ENCODE data around the gene SNF8. TPM values are rescaled to one million over a fixed set of nuclear protein-coding genes. Genes with fewer than 3 reads are reported as not detected.

SNF8 gene, protein sequence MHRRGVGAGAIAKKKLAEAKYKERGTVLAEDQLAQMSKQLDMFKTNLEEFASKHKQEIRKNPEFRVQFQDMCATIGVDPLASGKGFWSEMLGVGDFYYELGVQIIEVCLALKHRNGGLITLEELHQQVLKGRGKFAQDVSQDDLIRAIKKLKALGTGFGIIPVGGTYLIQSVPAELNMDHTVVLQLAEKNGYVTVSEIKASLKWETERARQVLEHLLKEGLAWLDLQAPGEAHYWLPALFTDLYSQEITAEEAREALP
- polyA plus RNA-seq = 10 to 100 TPM; 63.9 to 99.4 TPM

DNA sequence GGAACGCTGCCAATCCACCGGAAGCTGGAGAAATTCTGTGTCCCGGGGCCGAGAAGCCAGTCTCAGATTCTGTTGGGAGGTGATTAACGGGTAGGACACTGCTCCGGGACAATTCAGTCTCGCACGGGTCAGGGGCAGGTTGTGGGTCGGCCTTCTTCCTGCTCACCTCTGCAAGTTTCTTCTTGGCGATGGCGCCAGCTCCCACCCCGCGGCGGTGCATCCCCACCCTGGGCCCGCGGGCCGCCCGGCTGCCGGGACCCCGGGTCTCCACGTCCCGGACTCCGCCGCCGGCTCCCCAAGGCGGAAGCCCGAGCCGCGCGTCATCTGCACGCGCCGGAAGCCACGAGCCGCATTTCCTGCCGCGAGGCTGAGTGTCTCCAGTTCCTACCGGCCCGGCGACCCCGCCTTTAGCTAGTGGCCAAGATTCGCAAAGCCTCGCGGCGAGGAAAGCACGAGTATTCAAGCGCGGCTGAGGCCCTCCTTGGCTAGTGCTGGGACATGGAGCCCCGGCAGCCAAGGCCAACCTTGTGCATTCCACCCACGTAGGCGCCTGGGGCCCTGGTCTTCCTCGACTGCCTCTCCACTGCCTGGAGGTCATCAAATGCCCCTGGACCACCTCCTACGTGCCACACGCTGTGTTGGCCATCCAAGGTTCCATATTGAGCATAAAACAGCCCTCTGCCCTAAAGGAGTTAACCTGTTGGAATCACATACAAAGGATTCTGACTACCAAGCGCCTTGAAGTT lies at the start of gene SNF8:
TSS of gene SNF8 (minus strand) at position 328 of the 746 bp plus-strand sequence. CDS start at position 220, 108 bp downstream.
- WGBS, 2 donors = 3% methylated on average over 52 to 55 of the region's 55 CpGs
- H3K36me3 ChIP-seq (ENCODE audit: control insufficient read depth in 2 of 2, insufficient read depth in 2 of 2, low read length in 1 of 2) = peaks cover 0 to 5% of the 10 kb centered on the region in 2 donors
- H3K9me3 ChIP-seq (ENCODE audit: control insufficient read depth in 2 of 2, insufficient read depth in 1 of 2, low read depth in 1 of 2, low read length in 1 of 2) = no peaks in the 10 kb centered on the region
- H3K27ac ChIP-seq (ENCODE audit: low read depth in 2 of 2, low read length in 1 of 2) = peak within 1 kb of the TSS; percentile 89 to 91
- no peaks in the 10 kb centered on the region for H3K27me3 ChIP-seq (ENCODE audit: control insufficient read depth in 1 of 2, insufficient read depth in 2 of 2, low read length in 2 of 2)
- peak within 1 kb of the TSS; percentile 78 to 84 for H3K4me3 ChIP-seq (ENCODE audit: low read depth in 1 of 2, low read length in 2 of 2)
- H3K4me1 ChIP-seq (ENCODE audit: control insufficient read depth in 2 of 2, insufficient read depth in 2 of 2, low read length in 1 of 2) = no peaks in the 10 kb centered on the region

DNA sequence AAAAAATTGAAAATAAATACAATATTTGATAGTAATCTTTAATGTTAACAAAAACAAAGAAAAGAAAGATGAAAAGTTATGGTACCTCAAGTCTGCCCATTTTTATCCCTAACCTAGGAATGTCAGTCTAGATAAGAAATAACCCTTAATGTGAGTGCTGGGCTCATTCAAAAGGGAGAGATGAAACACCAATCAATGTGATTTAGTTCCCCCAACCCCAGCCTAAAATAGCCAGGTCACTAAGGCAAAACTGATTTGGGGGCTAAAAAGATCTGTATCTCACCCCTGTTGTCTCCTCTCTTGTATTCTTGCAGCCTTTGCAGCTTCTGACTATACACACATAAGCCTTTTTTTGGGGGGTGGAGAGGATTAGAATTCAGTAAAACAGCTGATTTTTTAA lies 49.3 kb upstream of the SNF8 start:
- H3K27ac ChIP-seq (ENCODE audit: low read depth in 2 of 2, low read length in 1 of 2) = no peak overlapping the region
- peaks cover 12 to 20% of the 10 kb centered on the region in 2 donors for H3K4me1 ChIP-seq (ENCODE audit: control insufficient read depth in 2 of 2, insufficient read depth in 2 of 2, low read length in 1 of 2)
- no peaks in the 10 kb centered on the region for H3K36me3 ChIP-seq (ENCODE audit: control insufficient read depth in 2 of 2, insufficient read depth in 2 of 2, low read length in 1 of 2)
- H3K9me3 ChIP-seq (ENCODE audit: control insufficient read depth in 2 of 2, insufficient read depth in 1 of 2, low read depth in 1 of 2, low read length in 1 of 2) = peaks cover 0 to 8% of the 10 kb centered on the region in 2 donors
- H3K4me3 ChIP-seq (ENCODE audit: low read depth in 1 of 2, low read length in 2 of 2) = no peak overlapping the region
- H3K27me3 ChIP-seq (ENCODE audit: control insufficient read depth in 1 of 2, insufficient read depth in 2 of 2, low read length in 2 of 2) = peaks cover 0 to 49% of the 10 kb centered on the region in 2 donors

DNA sequence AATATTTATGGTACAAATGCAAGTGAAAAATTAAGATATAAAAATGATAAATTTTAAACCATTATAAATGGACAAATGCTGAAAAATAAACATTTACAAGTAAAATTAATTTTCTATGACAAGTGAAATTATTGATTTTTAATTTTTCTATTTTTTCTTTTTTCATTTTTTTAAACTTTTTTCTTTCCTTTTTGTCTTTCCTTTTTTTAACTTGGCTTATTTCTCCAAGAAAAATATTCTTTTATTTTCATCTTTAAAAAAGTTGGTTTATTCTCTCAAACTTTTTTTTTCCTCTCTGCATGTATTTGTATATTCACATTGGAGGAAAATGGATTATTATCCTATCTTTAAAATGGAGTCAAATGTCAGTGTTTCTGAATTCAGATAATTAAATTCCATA lies 48.7 kb upstream of the SNF8 start:
- no peak overlapping the region for H3K27ac ChIP-seq (ENCODE audit: low read depth in 2 of 2, low read length in 1 of 2)

DNA sequence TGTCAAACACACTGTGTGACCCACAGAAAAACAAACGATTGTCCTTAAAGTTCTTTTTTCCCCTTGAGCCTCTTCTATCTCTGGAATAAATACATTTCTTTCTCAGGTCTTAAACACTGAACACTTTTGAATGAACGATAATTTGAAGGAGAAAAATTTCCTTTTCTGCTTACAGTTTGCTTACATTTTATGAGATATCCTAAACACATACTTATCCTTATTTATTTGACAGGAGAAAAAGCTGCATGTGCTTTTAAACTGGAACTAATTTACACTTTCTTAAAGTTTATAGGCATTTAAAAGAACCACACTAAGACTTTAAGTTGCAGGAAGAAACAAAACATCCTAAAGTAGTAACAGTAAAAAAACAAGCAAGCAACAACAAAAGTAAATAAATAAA lies 47.8 kb upstream of the SNF8 start:
- Histone ChIP-seq H3K4me3 (ENCODE audit: low read depth in 1 of 2, low read length in 2 of 2) (no peak overlapping the region), H3K27me3 (ENCODE audit: control insufficient read depth in 1 of 2, insufficient read depth in 2 of 2, low read length in 2 of 2) (peaks cover 0 to 34% of the 10 kb centered on the region in 2 donors), H3K9me3 (ENCODE audit: control insufficient read depth in 2 of 2, insufficient read depth in 1 of 2, low read depth in 1 of 2, low read length in 1 of 2) (peaks cover 0 to 1% of the 10 kb centered on the region in 2 donors), H3K4me1 (ENCODE audit: control insufficient read depth in 2 of 2, insufficient read depth in 2 of 2, low read length in 1 of 2) (peaks cover 8% of the 10 kb centered on the region in 2 donors), H3K27ac (ENCODE audit: low read depth in 2 of 2, low read length in 1 of 2) (no peak overlapping the region), H3K36me3 (ENCODE audit: control insufficient read depth in 2 of 2, insufficient read depth in 2 of 2, low read length in 1 of 2) (no peaks in the 10 kb centered on the region)
- WGBS, 2 donors = 48 to 49% methylated on average over 2 of the region's 2 CpGs

More for the DNA sequence above, 48.7 kb upstream of the SNF8 start:
- no peaks in the 10 kb centered on the region for H3K36me3 ChIP-seq (ENCODE audit: control insufficient read depth in 2 of 2, insufficient read depth in 2 of 2, low read length in 1 of 2)
- peaks cover 0 to 8% of the 10 kb centered on the region in 2 donors for H3K9me3 ChIP-seq (ENCODE audit: control insufficient read depth in 2 of 2, insufficient read depth in 1 of 2, low read depth in 1 of 2, low read length in 1 of 2)
- H3K4me3 ChIP-seq (ENCODE audit: low read depth in 1 of 2, low read length in 2 of 2) = no peak overlapping the region
- H3K27me3 ChIP-seq (ENCODE audit: control insufficient read depth in 1 of 2, insufficient read depth in 2 of 2, low read length in 2 of 2) = peaks cover 0 to 43% of the 10 kb centered on the region in 2 donors
- H3K4me1 ChIP-seq (ENCODE audit: control insufficient read depth in 2 of 2, insufficient read depth in 2 of 2, low read length in 1 of 2) = peaks cover 12 to 17% of the 10 kb centered on the region in 2 donors

DNA sequence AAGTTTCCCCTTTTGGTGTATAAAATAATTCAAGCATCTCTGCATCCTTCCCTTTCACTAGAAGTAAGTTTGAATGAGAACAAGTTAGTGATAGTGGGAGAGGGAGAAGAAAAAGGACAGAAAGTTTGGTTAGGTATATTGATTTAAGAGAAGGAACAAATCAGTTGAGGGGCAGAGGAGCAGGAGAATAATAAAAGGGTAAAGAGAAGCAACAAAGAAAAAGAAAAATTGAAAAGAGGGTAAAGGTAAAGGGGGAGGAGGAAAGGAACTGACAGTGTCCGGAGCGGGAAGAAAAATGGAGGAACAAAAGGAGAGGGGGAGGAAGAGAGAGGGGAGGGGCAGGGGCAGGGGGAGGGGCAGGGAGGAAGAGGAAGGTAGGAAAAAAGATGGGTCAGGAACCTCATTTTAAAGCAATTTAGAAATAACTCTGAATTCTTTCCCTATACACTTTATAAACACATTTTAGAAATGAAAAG lies 46.3 kb upstream of the SNF8 start:
- no peaks in the 10 kb centered on the region for H3K9me3 ChIP-seq (ENCODE audit: control insufficient read depth in 2 of 2, insufficient read depth in 1 of 2, low read depth in 1 of 2, low read length in 1 of 2)
- no peak overlapping the region for H3K4me3 ChIP-seq (ENCODE audit: low read depth in 1 of 2, low read length in 2 of 2)
- peaks cover 0 to 20% of the 10 kb centered on the region in 2 donors for H3K27me3 ChIP-seq (ENCODE audit: control insufficient read depth in 1 of 2, insufficient read depth in 2 of 2, low read length in 2 of 2)
- H3K27ac ChIP-seq (ENCODE audit: low read depth in 2 of 2, low read length in 1 of 2) = no peak overlapping the region
- WGBS, 2 donors = 18 to 28% methylated on average over 2 of the region's 2 CpGs
- H3K36me3 ChIP-seq (ENCODE audit: control insufficient read depth in 2 of 2, insufficient read depth in 2 of 2, low read length in 1 of 2) = no peaks in the 10 kb centered on the region
- H3K4me1 ChIP-seq (ENCODE audit: control insufficient read depth in 2 of 2, insufficient read depth in 2 of 2, low read length in 1 of 2) = peaks cover 3 to 4% of the 10 kb centered on the region in 2 donors

DNA sequence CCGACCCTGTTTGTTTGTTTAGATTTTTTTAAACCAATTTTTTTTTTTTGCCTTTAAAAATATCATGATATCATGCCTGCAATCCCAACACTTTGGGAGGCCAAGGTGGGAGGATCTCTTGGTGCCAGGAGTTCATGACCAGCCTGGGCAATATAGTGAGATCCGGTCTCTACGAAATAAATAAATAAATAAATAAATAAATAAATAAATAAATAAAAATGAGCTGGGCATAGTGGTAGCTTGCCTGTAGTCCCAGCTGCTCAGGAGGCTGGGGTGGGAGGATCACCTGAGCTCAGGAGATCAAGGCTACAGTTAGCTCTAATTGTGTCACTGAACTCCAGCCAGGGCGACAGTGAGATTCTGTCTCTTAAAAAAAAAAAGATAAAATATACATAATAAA lies 44.5 kb upstream of the SNF8 start:
- 89 to 90% methylated on average over 4 of the region's 4 CpGs for WGBS, 2 donors
- Histone ChIP-seq H3K27ac (ENCODE audit: low read depth in 2 of 2, low read length in 1 of 2) (no peak overlapping the region), H3K4me1 (ENCODE audit: control insufficient read depth in 2 of 2, insufficient read depth in 2 of 2, low read length in 1 of 2) (no peaks in the 10 kb centered on the region), H3K27me3 (ENCODE audit: control insufficient read depth in 1 of 2, insufficient read depth in 2 of 2, low read length in 2 of 2) (peaks cover 0 to 13% of the 10 kb centered on the region in 2 donors), H3K9me3 (ENCODE audit: control insufficient read depth in 2 of 2, insufficient read depth in 1 of 2, low read depth in 1 of 2, low read length in 1 of 2) (no peaks in the 10 kb centered on the region), H3K4me3 (ENCODE audit: low read depth in 1 of 2, low read length in 2 of 2) (no peak overlapping the region), H3K36me3 (ENCODE audit: control insufficient read depth in 2 of 2, insufficient read depth in 2 of 2, low read length in 1 of 2) (no peaks in the 10 kb centered on the region)

DNA sequence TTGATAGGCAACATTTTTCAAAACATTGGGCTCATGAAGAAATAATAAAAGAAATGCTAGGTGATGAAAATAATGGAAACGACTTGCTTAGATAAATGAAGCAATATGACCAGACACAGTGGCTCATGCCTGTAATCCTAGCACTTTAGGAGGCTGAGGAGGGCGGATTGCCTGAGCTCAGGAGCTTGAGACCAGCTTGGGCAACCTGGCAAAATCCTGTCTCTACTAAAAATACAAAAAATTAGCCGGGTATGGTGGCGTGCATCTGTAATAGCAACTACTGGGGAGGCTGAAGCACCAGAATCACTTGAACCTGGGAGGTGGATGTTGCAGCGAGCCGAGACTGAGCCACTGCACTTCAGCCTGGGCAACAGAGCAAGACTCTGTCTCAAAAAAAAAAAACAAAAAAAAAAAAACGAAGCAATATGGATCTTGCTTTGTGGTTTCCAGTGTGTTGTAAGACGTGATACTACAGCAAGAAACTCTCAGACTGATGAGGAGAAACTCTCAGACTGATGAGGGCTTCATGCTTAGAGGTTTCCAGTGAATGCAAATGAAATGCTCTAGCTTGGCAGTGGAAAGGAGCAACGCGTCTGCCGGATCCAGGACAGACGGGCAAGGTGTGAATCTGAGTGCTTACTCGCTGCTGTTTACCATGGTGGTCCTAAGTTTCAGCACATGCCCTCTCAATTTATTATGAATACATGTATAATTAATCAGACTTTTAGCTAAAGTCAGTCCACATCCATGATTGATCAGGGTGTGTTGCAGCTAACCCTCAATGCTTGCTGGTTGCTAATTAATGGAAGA lies 41.0 kb upstream of the SNF8 start:
- 74 to 75% methylated on average over 13 of the region's 13 CpGs for WGBS, 2 donors
- peaks cover 0 to 10% of the 10 kb centered on the region in 2 donors for H3K27me3 ChIP-seq (ENCODE audit: control insufficient read depth in 1 of 2, insufficient read depth in 2 of 2, low read length in 2 of 2)

DNA sequence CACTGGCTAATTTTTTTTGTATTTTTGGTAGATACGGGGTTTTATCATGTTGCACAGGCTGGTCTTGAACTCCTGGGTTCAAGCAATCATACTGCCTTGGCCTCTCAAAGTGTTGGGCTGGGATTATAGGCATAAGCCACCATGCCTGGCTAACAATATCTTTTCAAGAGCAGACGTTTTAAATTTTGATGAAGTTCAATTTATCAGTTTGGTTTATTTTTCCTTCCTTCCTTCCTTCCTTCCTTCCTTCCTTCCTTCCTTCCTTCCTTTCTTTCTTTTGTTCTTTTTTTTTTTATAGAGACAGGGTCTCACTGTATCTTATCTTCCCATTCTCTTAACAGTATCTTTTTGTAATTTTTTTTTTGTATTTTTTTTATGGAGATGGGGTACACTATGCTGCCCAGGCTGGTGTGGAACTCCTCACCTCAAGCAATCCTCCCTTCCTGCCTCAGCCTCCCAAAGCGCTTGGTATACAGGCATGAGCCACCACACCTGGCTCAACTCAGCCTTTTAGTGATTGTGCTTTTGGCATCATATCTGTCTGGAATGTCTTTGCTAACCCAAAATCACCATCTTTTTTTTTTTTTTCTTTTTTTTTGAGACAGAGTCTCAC lies 37.4 kb upstream of the SNF8 start:
- Histone ChIP-seq H3K4me1 (ENCODE audit: control insufficient read depth in 2 of 2, insufficient read depth in 2 of 2, low read length in 1 of 2) (no peaks in the 10 kb centered on the region), H3K27ac (ENCODE audit: low read depth in 2 of 2, low read length in 1 of 2) (no peak overlapping the region), H3K36me3 (ENCODE audit: control insufficient read depth in 2 of 2, insufficient read depth in 2 of 2, low read length in 1 of 2) (no peaks in the 10 kb centered on the region), H3K27me3 (ENCODE audit: control insufficient read depth in 1 of 2, insufficient read depth in 2 of 2, low read length in 2 of 2) (peaks cover 0 to 5% of the 10 kb centered on the region in 2 donors), H3K4me3 (ENCODE audit: low read depth in 1 of 2, low read length in 2 of 2) (no peak overlapping the region), H3K9me3 (ENCODE audit: control insufficient read depth in 2 of 2, insufficient read depth in 1 of 2, low read depth in 1 of 2, low read length in 1 of 2) (no peaks in the 10 kb centered on the region)
- WGBS, 2 donors = 77 to 80% methylated on average over 3 of the region's 3 CpGs

More for the DNA sequence above, 41.0 kb upstream of the SNF8 start:
- Histone ChIP-seq H3K27ac (ENCODE audit: low read depth in 2 of 2, low read length in 1 of 2) (no peak overlapping the region), H3K4me3 (ENCODE audit: low read depth in 1 of 2, low read length in 2 of 2) (no peak overlapping the region), H3K9me3 (ENCODE audit: control insufficient read depth in 2 of 2, insufficient read depth in 1 of 2, low read depth in 1 of 2, low read length in 1 of 2) (no peaks in the 10 kb centered on the region), H3K4me1 (ENCODE audit: control insufficient read depth in 2 of 2, insufficient read depth in 2 of 2, low read length in 1 of 2) (no peaks in the 10 kb centered on the region), H3K36me3 (ENCODE audit: control insufficient read depth in 2 of 2, insufficient read depth in 2 of 2, low read length in 1 of 2) (no peaks in the 10 kb centered on the region)

DNA sequence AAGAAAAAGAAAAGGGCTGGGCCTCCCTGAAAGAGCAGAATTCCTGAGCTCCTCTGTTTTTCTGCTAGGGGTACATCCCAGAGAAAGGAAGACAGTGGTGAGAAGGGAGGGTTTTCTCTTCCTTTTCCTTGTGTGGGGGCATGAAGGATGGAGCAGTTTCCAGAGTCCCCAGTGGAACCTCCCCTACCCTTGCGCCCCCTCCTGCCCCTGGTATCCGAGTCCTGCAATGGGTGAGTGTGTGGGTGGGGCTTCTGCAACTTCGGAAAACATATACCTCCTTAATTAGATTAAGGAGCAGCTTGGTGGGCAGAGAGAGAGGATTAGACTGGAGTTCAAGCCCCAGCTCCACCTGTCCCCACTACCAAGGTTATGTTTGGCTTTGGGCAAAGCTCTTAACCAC lies 29.2 kb upstream of the SNF8 start:
- no peaks in the 10 kb centered on the region for H3K4me1 ChIP-seq (ENCODE audit: control insufficient read depth in 2 of 2, insufficient read depth in 2 of 2, low read length in 1 of 2)
- no peak overlapping the region for H3K4me3 ChIP-seq (ENCODE audit: low read depth in 1 of 2, low read length in 2 of 2)
- 47 to 55% methylated on average over 3 of the region's 3 CpGs for WGBS, 2 donors
- H3K9me3 ChIP-seq (ENCODE audit: control insufficient read depth in 2 of 2, insufficient read depth in 1 of 2, low read depth in 1 of 2, low read length in 1 of 2) = no peaks in the 10 kb centered on the region
- no peaks in the 10 kb centered on the region for H3K36me3 ChIP-seq (ENCODE audit: control insufficient read depth in 2 of 2, insufficient read depth in 2 of 2, low read length in 1 of 2)
- H3K27ac ChIP-seq (ENCODE audit: low read depth in 2 of 2, low read length in 1 of 2) = no peak overlapping the region
- no peaks in the 10 kb centered on the region for H3K27me3 ChIP-seq (ENCODE audit: control insufficient read depth in 1 of 2, insufficient read depth in 2 of 2, low read length in 2 of 2)
